ENCODE measurements around the gene VRK3.
"Not testable (repeated sequence)": the region's sequence is repeated elsewhere in the genome, so short reads cannot be mapped to it uniquely, and the experiment has no call there.

VRK3 gene

DNA sequence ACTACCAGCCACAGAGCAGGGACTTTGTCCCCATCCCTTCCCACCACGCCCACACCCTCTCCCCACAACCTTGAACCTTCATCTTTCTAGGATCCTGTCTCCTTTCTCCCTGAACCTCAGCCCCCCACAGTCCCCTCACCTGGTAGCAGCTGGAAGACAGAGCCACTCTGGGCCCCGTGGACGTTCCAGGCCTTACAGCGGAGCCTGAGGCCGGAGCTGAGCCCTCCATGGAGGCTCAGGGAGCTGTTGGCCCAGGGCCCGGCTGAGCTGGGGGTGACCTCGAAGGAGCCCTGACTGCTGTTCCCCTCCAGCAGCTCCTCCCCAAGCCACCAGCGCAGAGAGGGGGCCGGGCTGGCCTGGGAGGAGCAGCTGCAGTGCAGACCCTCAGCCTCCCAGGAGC is 67.0 kb downstream of the VRK3 start:
- DNase-seq (ENCODE audit: extremely low read depth in 1 of 2, low read depth in 1 of 2) = not testable (repeated sequence)

DNA sequence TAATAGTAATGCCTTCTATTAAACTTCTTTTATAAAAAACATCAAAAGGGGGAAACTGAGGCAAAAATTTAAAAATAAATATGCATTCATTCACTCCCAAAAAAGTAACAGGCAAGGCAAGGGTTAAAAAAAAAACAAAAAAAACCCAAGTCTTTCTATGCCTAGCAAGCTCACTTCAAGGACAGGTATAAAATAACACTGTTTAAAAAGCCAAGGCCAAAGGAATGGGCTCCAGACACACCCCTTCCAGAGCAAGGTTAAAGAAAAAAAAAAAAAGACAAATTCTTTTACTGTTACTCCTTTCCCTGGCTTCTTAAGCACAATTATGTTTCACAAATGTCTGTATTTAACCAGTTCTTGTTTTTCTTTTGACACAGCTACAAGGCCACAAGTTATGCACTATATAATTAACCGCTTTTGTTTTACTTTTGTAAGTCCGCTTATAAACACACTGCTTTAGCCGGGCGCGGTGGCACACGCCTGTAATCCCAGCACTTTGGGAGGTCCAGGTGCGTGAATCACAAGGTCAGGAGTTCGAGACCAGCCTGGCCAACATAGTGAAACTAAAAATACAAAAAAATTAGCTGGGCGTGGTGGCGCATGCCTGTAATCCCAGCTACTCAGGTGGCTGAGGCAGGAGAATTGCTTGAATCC is 67.8 kb downstream of the VRK3 start:
- no peak for DNase-seq (ENCODE audit: extremely low read depth in 1 of 2, low read depth in 1 of 2)

DNA sequence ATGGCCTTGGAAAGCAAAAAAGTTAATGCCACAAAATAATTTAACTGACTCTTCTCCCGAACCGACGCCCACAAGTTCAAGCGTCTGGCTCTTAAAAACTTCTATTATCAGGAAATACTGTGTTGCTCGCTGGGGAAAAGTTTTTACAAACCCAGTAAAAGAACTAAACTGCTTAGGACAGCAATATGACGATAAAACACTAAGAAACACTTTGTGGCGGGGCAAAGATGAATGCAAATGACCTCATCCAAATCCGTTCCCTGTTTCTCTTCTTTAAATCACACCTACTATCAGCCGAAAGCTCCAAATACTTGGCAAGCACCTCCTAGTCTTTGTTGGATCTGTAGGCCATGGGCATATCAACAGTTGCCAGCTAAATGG is 69.1 kb downstream of the VRK3 start:
- no peak for DNase-seq (ENCODE audit: extremely low read depth in 1 of 2, low read depth in 1 of 2)

DNA sequence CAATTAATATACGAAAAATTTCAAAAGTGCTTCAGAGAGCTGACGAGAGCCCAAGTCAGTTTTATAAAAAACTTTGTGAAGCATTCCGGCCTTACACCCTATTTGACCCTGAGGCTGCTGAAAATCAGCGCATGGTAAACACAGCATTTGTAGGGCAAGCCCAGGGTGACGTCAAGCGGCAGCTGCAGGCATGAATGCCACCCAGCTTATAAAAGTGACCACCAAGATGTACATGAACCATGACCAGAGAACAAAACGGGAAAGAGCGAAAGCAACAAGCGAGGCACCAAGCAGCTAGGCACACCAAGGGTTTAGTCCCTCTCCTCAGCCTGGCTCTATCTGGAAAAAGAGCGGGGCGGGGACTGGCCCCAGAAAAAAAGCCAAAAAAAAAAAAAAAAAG is 70.2 kb downstream of the VRK3 start:
- DNase-seq (ENCODE audit: extremely low read depth in 1 of 2, low read depth in 1 of 2) = no peak

DNA sequence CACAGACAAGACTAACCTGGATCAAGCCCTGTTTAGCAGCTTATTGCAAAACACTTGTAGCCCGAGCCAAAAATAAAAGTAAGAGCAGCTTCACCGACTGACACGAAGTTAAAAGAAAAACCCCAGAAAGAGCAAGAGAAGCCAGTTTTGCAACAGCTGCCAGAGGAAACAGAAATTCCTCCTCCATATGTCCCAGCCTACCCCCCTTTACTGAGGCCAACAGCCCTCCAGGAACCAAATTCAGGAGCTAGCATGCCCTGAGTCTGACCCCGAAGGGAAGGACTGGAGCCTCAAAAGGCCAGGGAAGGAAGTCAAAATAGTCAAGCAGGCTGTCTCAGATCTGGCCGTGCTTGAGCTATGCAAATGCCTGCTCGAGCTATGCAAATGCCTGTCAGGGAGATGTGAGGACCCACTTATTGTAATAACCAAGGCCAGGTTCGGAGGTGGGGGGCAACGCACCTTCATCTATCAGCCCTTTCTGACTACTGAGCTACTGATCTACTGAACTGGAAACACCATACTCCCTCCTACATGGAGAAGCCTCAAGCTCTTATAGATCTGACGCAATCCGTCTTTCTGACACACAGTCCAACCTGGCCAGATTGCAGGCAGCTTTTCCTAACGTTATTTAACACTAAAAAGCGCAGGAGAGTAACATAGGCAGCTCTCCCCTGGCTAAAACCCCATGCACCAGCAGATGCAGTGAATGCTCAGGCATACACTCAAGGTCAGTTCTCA is 70.9 kb downstream of the VRK3 start:
- no peak for DNase-seq (ENCODE audit: extremely low read depth in 1 of 2, low read depth in 1 of 2)

- DNase-seq (ENCODE audit: extremely low read depth in 1 of 2, low read depth in 1 of 2) = no peak
These were observed 71.8 kb downstream of the VRK3 start for GRCh38 chr19:49953416-49953815.

DNA sequence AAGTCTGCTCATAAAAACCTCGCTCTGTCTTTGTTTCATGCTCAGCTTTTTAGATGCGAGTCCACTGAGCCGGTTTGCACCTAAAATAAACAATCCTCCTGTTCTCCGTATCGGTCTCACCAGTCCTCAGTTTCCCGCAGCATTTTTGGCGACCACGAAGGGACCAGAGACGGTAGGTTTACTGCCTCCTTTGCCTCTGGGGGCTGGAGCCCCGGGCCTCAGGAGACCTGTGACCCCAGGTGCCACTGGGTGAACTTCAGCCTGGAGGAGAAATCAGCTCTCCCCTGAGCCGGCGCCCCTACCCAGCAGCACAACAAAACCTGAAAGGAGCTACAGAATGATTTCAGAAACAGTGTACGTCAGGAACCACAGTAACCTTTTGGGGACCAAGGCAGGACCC is 72.3 kb downstream of the VRK3 start:
- no peak for DNase-seq (ENCODE audit: extremely low read depth in 1 of 2, low read depth in 1 of 2)

DNA sequence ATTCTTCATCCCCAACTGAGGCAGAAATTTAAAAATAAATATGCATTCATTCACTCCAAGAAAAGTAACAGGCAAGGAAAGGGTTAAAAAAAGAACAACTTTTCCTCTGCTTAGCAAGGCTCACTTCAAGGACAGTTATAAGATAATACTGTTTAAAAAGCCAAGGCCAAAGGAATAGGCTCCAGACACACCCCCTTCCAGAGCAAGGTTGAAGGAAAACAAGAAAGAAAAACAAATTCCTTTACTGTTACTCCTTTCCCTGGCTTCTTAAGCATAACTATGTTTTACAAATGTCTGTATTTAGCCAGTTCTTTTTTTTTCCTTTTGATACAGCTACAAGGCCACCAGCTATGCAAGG is 72.7 kb downstream of the VRK3 start:
- no peak for DNase-seq (ENCODE audit: extremely low read depth in 1 of 2, low read depth in 1 of 2)

- no peak for DNase-seq (ENCODE audit: extremely low read depth in 1 of 2, low read depth in 1 of 2)
These were observed 73.2 kb downstream of the VRK3 start for GRCh38 chr19:49951806-49952478.

GRCh38 chr19:49950956-49951526 is 74.1 kb downstream of the VRK3 start:
- DNase-seq (ENCODE audit: extremely low read depth in 1 of 2, low read depth in 1 of 2) = no peak

DNA sequence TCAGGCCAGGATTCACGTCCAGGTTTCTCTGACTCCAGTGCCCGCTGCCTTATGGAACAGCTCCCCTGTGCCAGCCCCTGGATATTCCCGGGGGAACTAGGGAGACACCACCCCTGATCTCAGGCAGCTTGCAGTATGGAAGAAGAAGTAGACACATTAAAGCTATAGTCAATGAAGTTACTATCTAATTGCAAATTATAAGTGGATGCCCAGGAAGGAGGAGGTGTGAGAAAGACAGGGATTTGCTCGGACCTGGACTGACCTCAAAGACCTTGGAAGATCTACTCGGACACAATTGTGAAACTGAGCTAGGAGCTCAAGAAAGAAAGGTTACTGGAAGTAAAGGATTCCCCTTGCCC is 74.6 kb downstream of the VRK3 start:
- no peak for DNase-seq (ENCODE audit: extremely low read depth in 1 of 2, low read depth in 1 of 2)

GRCh38 chr19:49949742-49950589 is 75.2 kb downstream of the VRK3 start:
- DNase-seq (ENCODE audit: extremely low read depth in 1 of 2, low read depth in 1 of 2) = no peak

- no peak for DNase-seq (ENCODE audit: extremely low read depth in 1 of 2, low read depth in 1 of 2)
These were observed 78.8 kb downstream of the VRK3 start for GRCh38 chr19:49946415-49946814.

- DNase-seq (ENCODE audit: extremely low read depth in 1 of 2, low read depth in 1 of 2) = not testable (repeated sequence)
These were observed 80.6 kb downstream of the VRK3 start for GRCh38 chr19:49944567-49944966.

DNA sequence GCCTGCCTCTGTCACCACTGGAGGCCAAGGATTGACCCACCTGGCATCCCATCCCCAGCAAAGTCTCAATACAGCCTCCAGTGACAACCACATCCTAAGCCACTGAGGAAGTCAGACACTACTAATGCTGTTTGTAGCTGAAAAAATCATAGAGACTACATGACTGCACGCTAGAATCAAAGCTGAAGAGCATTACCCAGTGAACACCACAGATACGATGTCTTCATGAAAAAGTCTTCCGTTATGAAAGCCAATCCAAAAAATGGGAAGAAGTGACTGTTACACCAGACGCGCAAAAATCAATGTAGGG is 84.7 kb downstream of the VRK3 start:
- no peak for DNase-seq (ENCODE audit: extremely low read depth in 1 of 2, low read depth in 1 of 2)

DNA sequence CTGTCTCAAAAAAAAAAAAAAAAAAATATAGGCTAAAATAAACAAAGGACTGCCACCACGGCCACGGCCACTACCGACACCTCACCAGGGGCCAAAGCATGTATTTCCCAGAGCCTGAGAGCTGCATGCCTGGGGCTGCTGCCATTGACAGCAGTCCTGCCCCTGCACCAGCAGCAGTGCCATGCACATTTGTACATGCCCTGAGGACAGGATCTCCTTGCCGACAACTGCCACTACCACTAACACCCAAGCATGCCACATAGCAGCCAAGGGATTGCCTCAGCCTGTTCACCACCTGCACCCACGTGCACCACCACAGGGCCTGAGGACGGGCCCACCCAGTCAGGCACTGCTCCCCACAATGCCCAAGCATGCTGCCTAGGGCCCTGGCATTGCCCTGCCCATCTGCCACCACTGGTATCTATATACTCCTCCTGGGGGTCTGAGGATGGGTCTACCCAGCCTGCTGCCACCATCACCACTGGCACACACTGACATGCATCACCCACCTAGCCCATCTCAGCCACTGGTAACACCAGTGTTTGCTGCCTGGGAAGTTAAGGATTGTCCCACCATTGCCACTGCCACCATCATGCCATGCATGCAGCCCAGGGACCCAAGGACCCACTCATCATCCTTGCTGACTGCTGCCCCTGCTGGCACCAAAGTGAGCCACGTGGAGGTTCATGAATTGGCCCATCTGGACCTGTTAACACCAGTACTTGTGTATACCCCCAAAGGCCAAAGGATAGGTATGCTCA is 85.3 kb downstream of the VRK3 start:
- DNase-seq (ENCODE audit: extremely low read depth in 1 of 2, low read depth in 1 of 2) = no peak

DNA sequence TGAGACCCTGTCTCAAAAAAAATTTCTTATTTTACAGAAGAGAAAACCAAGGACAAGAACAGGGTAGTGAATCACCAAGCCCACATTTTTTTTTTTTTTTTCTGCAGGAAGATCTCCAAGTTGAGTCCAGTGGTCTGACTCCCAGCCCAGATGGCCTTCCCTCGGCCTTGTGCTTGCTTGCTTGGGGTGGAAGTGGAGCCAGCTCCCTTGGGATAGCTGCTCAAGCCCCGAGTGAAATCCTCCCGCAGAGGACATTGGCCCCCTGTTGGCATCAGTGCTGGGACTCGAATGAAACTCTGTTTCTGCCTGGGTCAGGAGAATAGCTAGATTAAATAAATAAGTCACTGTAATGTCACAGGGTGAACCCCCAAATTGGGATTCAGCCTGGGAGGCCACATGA is 86.5 kb downstream of the VRK3 start:
- no peak for DNase-seq (ENCODE audit: extremely low read depth in 1 of 2, low read depth in 1 of 2)

DNA sequence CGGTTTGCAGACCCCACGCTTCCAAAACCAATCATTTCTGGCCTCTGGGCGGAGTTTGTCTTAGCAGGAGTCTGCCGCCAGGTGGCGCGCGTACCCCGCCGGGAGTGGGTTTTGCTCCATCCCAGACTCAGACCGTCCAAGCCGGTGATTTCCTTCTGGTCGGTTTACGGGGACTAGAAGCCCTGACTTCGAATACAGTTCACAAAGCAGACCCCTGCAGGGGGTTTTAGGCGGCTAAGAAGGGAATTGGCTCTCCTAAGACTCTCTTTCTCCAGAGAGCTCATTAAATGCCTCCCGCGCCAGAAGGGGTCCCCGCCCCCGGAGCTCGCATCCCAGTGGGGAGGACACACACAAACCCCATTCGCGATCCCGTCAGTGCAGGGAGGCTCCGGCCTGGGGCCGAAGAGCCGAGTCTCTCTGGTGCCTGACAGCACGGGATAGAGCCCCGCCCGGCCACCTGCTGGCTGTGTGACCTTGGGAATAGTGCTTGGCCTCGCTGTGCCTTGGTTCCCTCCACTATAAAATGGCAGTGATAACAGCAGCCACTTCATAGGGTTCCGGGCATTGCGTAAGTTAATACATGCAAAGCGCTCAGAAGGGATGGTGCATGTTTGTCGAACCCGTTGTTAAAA is 87.3 kb downstream of the VRK3 start:
- DNase-seq (ENCODE audit: extremely low read depth in 1 of 2, low read depth in 1 of 2) = peak; percentile 49 to 54

- no peak for DNase-seq (ENCODE audit: extremely low read depth in 1 of 2, low read depth in 1 of 2)
These were observed 88.6 kb downstream of the VRK3 start for GRCh38 chr19:49936549-49936948.

DNA sequence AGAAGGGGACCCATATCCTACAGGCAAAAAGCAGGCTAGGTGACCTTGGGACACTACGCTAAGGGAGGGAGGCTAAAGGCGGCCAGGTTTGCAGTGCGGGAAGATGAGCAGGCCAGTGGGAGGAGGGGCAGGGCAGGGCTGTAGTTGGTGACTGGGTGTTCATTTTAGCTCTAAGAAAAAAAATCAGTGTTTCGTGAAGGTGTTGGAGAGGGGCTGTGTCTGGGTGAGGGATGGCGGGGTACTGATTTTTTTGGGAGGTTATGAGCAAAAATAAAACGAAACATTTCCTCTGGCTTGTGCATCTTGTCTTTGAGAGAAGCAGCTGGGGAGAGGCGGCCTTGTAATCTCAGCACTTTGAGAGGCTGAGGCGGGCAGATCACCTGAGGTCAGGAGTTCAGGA is 91.5 kb downstream of the VRK3 start:
- no peak for DNase-seq (ENCODE audit: extremely low read depth in 1 of 2, low read depth in 1 of 2)

Measured in stimulated activated CD8-positive, alpha-beta memory T cell treated with anti-CD3 and anti-CD28 coated beads, Interleukin-7, amount 100 ng/mL, for 48 hours (primary cell).